Femur (tissue), 1 donor: ENCODE data around the gene CLIC5.

Source experiments
- DNase-seq: peaks from one replicate; pipeline ENCODE4 v3.0.0-alpha.2; 2017

Gene CLIC5

DNA sequence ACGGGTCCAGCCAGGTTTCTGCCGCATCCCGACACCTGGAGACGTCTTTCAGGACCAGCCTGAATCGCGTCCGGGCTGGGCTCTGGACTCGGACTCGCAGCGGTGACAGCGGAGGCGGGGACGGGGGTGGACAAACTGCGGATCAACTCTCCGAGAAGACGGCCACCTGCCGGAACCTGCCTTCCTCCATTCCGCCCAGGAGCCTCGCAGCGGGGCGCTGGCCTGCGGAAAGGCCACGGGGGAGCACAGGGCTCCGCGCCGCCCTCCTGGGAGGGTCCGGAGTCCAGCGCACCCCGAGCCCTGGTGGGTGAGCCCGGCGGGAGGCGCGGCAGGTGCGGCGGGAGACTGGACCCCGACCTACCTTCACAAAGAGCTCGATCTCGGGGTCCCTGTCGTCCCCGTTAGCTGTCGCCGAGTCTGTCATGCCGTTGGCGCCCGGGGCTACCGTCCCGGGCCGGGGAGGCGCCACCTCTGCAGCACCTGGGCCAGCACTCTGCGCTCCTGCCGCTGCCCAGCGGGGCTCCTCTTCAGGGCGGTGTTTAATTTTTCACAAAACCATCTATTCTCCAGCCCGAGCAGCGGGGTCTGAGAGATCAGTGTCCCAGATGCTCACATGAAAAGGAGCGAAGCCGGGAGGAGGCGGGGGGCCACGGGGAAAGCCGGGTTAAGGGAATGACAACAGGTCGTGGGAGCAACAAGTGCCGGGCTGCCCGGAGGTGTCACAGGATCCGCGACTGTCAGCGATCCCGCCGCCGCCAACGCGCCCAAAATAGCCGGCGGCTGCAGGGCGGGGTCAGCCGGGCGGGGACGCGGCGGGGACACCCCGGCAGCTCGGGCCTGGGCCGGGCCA is at the start of gene CLIC5:
Gene CLIC5 (minus strand): TSS at position 742 of the 850 bp plus-strand sequence. CDS start 318 bp downstream, at position 424.
- peak; percentile 46 for DNase-seq

DNA sequence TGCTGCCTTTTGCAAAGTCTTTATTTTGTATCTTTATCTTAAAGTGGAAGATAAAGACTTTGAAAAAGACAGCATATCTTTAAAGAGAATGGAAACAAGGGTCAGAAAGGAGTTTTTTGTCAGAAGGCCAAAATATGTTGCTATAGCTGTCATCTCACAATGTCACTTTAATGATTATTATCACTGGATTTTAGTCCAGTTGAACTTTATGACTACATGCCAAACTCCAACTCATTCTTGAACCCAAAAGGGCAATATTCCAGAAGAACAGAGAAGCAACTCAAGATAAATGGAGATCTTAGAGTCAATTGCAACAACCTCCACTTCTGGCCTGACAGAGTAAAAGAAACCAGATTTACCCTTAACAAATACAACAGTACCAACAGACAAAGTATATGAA is 47.3 kb upstream of the CLIC5 start:
- DNase-seq, result no peak

DNA sequence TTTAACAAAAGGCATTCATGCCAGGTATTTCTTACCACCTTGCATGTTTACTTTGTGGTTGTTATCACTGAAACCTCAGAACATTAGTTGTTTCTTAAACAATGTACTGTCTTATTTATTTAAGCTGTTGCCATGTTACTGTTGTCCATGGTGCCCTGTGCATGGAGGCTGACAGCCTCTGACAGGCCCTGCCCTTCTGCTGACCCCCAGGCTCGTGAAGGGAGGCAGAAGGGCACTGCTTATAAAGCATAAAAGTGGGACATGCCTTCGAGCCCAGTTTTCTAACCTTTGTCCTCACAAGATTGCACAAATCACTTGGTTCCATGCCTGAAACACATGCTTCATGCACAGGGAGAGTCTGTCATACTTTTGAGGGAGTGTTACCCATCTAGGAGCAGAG is 46.7 kb upstream of the CLIC5 start:
- no peak for DNase-seq

DNA sequence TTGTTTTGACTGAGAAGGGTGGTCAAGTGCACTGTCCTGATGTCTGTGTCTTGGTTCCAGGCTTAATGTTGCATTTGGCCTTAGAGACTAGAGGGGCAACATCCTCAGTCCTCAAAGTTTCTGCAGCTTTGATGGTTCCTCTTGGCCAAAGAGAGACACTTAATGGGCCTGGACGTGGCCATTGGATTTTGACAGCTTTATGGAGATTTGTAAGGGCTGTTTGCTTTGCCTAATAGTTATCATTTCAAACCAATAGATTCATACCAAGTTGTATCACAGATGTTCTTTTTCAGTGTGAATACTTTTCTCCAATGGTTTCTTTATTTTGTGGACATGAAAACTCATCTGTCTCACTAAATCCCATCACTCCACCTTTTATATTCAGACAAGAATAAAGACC is 45.8 kb upstream of the CLIC5 start:
- no peak for DNase-seq

DNA sequence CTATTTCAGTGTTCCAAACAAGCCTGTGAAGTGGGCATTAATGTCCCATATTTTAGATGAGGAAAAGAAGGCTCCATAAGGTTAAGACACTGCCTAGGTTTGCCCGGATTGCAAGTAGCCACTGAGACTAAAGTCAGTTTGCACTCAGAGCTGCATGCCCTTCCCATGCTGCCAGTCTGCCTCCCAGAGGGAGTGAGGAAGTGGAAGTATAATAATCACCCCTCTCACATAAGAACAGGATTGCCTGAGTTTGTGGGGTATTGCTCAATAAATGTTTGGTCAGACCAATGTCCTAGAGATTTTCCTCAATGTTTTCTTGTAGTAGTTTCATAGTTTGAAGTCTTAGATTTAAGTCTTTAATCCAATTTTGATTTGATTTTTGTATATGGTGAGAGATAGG is 43.9 kb upstream of the CLIC5 start:
- DNase-seq, result no peak

DNA sequence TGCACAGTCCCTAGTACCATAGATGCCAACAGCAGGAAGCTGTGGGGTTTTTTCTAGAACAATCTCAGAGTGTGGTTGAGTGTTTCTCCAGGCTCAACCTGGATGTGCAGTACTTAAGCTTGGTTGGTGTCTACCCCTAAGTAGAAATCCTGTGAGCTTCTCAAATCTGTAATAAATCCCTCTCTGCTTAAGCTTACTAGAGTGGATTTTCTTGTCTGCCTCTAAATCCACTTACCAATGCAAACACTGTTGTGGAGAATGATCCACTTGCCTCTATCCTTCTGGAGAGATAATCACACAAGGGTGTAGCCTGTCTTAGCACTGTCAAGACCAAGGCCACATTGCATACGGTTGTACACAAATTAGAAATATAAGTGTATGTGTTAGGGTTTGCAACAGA is 43.3 kb upstream of the CLIC5 start:
- DNase-seq, result no peak

DNA sequence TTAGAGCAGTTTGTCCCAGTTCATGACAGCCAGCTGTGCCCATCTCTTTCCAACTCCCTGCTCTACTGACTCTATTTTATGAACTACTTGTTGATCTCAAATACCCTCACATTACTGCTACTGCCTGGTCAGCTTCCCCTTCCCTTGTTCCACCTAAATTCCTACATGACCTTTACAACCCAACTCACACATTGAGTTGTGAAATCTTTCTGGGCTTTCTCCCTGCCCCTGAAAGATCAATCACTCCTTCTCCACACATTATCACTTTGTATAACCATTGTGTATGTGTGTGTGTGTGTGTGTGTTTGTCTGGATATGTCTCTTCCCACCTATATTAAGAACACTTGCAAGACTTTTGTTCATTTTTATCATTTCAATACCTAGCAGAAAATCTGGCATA is 42.1 kb upstream of the CLIC5 start:
- no peak for DNase-seq

DNA sequence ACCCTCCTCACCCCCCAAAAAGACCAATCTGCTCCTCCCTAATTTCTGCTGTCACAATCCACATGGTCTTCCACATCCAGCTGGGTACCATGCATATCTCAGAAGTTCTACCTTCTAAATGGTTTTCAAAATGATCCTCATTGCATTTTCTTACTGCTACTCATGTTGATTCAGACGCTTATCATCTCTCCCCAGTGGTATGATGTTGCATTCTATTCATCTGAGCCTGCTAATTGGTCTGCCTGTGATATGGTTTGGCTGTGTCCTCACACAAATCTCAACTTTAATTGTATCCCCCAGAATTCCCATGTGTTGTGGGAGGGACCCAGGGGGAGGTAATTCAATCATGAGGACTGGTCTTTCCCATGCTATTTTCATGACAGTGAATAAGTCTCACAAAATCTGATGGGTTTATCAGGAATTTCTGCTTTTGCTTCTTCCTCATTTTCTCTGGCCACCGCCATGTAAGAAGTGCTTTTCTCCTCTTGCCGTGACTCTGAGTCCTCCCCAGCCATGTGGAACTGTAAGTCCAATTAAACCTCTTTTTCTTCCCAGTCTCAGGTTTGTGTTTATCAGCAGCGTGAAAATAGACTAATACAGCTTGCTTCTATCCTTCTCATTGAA is 41.4 kb upstream of the CLIC5 start:
- DNase-seq, result no peak

DNA sequence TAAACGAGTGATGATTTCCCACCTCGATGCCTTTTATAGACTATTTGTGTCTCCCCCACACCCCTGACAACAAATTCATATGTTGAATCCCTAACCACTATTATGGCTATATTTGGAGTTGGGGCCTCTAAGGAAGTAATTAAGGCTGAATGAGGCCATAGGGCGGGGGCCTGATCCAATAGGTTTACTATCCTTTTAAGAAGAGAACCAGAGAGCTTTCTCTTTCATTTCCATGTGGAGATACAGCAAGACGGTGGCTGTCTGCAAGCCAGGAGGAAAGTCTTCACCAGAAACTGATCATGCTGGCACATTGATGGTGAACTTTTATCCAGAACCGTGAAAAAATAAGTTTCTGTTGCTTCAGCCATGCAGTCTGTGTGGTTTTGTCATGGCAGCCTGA is 38.9 kb upstream of the CLIC5 start:
- no peak for DNase-seq

DNA sequence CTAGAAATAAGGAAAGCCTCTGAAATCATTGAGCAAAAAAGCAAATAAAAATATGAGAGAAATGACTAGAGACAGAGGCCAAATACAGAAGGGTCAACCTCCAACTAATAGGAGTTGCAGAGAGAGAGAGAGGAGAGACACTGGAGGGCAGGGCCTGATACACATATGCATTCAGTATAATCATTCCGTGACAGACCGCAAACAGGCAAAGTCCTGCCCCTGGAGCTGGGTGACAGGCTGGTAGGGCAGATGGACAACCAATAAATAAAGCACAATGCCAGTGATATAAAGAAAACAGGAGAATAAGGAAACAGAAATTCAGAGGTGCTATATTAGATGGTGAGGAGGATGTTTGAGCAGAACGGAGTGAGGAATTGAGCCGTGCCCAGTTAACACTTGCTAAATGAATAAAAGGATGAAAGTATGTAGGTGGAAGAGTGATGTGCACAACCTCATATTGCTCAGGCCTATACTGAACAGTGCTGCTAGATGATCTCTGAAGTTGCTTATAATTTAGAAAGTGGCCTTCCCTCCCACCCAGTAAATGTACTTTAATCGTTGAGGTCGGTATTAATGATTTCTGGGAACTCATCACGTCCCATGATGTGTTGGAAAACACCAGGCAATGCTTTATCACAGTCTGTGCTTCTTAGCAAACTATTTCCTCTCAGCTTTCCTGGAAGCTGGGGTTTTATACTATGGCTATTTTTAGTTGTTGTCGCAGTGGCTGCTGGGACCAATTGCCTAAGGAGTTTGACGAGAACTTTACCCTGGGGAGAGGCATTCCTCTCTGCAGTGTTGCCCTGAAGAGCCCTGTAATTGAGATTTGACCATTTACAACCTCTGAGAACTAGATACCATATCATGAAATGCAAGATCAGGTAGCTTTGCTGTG is 37.6 kb upstream of the CLIC5 start:
- DNase-seq, result no peak

DNA sequence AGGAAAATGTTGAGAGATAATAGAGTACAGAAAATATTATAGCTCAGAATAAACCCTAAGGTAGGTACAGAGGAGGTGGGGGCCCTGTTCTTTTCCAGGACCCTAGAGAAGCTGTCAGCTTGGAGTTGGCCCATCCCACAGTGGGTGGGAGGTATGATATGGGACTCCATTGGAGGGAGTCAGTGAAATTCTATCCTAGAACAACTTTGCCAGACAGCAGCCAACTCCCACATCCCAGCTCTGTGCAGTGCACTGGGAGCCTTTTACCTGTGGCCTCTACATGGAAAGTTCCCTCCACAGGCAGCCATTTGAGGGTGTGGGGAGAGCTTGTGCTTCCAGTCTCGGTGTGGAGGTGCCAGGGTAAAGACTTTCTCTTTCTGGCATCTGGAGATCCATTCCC is 36.8 kb upstream of the CLIC5 start:
- DNase-seq, result no peak

DNA sequence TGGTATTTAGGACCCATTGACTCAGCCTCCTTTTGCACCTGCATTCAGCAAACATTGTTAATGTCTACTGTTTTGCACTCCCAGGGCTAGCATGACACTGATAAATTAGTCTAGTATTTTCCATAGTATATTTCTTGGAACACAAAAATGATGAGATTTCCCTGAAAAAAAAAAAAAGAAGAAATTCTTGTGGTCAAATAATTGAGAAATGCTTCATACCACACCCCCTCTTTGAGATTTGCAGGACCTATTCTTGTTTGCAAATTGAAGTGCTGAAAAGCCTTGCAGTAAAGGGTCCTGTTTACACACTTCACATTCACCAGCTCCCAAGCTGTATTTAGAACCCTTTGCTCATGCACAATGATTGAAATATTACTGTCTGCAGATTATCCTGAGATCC is 36.3 kb upstream of the CLIC5 start:
- no peak for DNase-seq

DNA sequence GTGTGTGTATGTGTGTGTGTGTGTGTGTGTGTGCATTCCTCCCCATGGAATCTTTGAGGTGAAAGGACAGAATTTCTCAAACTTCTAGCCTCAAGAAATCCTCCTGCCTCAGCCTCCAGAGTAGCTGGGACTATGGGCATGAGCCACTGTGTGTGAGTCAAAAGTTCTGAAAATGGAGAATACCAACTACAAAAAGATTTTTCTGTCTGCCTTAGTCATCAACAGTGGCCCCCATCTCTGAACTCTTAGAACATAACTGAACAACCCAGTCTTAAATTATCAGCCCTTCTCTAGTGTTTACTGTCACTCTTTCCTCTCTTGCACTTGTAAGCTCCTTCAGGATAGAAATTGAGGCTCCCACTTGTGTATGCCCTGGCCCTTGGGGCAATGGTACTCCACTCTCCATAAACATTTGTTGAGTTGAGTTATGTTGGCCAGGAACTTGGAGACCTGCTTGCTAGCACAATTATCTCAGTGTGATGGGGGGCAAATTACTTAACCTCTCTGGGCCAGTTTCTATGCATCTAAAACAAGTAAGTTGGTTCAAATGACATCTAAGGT is 35.3 kb upstream of the CLIC5 start:
- DNase-seq, result no peak

DNA sequence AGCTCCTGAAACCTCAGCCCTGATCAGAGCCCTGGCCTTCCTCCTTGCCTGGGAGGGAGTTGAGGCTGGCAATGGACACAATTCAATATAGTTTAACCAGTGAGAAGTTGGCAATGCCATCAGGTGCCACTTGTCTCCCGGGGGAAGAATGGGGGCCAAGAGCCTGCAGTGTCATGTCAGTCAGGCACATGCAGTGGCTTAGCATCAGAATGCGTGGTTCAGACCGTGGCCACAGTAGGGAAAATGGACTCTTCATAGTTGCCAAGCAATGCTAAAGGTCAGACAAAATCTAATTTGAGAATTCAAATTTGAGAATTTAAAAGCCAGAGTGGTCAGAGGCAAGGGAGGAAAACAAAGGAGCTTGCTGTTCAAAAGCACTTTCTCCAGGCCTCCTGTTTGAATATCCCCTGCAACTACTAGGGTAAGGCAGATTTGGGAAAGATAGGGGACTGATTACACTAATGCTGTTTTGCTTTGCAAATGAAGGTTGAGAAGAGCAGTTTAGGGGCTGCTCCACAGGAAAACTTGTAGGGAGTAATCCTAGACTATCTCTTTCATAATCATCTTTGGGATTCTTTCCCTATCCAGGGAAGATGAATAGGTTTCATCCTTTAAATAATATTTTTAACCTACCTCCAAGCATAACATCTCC is 33.1 kb upstream of the CLIC5 start:
- no peak for DNase-seq

DNA sequence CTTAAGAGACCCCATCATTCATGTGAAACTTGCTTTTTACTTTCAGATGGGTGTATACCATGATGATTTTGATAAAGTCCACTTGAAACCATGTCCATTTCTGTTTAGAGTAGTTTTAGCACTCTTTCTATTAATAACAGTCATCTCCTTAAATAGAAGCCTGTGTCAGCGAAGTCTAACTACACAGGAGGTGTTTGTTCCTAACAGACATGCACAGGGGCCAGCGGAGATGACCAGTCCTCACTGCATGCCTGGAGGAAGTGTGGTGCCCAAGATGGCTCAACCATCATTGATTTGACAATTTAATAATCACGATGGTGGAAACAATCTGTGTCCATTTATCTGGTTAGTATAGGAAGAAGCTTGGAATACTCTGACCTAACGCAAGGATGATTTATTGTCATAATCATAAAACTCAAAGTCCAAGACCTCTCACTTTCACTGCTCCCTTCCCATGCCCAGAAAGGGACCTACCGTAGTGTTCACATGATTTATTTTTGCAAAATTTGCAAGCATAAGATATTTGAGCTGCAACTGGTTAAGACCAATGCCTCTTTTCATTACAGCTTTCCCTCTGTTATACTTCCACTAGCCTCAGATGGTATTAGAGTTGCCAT is 31.0 kb upstream of the CLIC5 start:
- DNase-seq, result no peak

DNA sequence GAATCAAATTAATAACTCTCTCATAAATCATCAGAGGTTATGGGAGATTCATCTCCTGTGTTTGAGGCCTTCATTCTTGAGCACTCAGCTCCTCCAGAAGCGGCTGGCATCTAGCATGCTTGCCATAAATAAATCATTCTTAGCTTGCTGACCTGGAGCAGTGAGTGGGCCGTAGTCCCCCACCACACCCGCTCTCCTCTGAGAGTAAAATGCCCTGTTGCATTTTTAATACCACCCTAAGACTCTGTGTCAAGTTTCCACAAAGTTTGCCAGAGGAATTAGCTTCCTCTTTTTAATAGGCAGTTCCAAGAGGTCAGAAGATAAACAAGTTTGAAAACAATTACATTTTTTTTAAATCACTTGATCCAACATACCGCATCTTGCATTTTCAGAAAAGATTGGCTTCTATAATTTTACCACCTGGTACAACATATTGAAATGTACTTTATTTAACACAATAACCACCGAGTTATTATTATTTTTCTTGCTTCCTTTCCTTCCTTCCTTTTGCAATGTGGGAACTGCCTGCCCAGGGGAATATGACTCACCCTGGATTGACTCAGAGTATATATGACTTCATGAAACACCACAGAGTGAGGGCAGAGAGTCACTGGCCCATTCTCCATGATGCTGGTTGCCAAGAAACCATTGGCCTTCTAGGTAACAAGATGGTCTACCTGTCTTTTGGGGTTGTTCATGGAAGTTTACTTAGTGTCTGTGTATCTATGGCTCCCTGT is 29.4 kb upstream of the CLIC5 start:
- peak; percentile 33 for DNase-seq

DNA sequence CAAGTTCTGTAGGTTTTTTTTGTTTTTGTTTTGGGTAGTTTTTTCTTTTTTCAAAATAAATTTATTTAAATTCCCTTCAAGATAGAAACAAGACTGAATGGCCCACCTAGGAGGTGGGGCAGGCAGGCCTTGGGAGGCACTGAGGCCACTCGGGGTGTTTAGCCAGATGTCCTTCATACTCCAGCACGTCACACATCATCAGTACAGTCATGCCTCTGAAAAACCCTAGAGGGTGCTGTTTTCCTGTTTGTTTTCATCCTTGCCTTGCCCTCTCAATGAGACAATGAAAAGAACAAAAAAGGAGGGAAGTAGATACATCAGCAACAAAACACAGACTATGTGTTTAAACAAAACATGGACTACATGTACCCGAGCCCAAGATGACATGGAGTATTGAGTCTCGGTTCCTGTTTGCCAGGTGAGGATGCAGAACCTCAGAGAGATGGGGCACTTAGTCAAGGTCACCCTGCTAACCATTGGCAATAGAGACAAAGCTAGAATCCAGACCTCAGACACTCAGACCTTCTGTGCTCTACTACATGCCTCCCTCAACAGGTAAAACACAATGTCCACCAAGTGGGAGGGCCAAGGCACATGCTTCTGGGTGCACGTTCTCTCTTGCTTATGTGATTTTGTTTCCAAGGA is 26.8 kb upstream of the CLIC5 start:
- DNase-seq, result no peak

DNA sequence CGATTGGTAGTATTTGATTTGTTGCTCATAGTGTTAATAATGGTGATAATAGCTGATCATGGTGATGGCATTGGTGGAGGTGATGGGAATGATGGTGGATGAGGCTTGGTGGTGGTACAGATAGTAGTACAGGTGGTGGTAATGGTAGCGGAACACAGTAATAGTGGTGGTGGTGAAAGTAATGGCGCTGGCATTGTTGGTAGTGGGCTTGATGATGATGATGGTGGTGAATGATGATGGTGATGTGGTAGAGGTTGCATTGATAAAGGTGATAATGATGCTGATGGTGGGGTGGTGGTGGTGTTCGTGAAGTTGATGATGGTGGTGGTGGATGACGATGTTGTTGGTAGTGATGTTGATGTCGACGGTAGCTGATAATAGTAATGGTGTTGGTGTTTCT is 24.6 kb upstream of the CLIC5 start:
- no peak for DNase-seq

DNA sequence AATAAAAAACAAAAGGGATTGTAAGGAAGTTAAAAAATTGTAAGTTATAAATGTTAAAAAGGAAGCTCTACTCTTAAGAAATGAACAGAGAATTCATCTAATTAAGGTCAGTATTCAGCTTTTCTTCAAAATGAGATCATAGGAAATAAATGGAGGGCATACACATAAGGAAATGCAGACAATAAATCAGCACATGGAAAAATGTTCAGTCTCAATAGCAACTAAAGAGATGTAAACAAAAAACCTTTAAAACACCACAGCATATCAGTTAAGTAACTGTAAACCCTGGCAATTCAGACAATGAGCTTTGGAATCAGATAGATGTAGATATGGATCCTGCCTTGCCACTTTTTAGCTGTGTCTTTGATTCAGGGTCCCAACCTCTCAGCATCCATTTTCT is 24.0 kb upstream of the CLIC5 start:
- DNase-seq, result no peak

DNA sequence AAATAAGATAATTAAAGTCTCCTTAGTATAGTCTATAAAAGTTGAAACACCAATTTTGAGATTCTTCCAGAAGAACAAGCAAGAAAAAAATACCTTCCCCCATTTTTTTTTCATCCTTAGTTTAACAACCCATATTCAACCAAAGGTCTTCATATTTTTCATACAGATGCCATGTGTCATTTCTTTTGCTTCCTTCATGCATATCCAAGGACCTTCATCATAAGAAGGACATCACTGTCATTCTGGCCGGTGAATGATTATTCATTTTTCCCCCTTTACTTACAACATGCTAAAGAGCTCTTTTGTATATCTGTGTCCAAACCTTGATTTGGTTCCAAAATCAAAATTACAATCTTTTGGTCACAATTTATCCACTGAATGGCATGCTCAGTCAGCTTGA is 21.3 kb upstream of the CLIC5 start:
- DNase-seq, result no peak

DNA sequence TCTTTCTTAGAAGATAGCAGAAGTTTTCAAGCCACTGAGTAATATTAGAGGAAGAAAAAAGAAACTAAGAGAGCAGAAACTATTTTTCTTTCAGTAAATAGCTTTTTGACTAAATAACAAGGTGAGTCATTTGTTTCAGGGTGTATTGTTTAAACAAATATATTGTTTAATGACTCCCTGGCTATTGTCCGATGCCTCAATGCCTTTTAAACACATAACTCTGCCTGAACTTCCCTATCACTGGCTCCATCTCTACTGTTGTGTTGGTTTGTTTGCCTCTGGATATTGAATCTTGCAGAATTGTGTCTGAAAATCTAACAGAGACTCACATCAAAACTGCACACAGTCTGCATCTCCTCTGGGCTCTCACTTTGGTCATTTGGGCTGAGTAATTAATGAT is 19.6 kb upstream of the CLIC5 start:
- no peak for DNase-seq
